ENCODE measurements around the gene SPX.

Gene SPX

GRCh38 chr12:21566223-21566906 is 40.3 kb downstream of the SPX start:
- no peak for TF ChIP-seq CTCF (IDR thresholded peaks at IDR 0.05; ENCODE audit: insufficient read depth, low read length, missing control alignments)
- POLR2A ChIA-PET = no interaction called here
- H3K4me3 ChIP-seq (ENCODE audit: low read depth, low read length) = no peak overlapping the region
- CTCF ChIA-PET = no interaction called here
- DNase-seq (ENCODE audit: low read depth, low spot score) = no peak

- no peak for TF ChIP-seq CTCF (IDR thresholded peaks at IDR 0.05; ENCODE audit: insufficient read depth, low read length, missing control alignments)
- POLR2A ChIA-PET = no interaction called here
- H3K4me3 ChIP-seq (ENCODE audit: low read depth, low read length) = no peak overlapping the region
- CTCF ChIA-PET = no interaction called here
- no peak for DNase-seq (ENCODE audit: low read depth, low spot score)
Observed at GRCh38 chr12:21566907-21567394, 40.9 kb downstream of the SPX start.

- POLR2A ChIA-PET = no interaction called here
- TF ChIP-seq CTCF (IDR thresholded peaks at IDR 0.05; ENCODE audit: insufficient read depth, low read length, missing control alignments) = no peak
- CTCF ChIA-PET = no interaction called here
- H3K4me3 ChIP-seq (ENCODE audit: low read depth, low read length) = no peak overlapping the region
- no peak for DNase-seq (ENCODE audit: low read depth, low spot score)
Observed at GRCh38 chr12:21568115-21568514, 42.0 kb downstream of the SPX start.

GRCh38 chr12:21571046-21571445 is 45.0 kb downstream of the SPX start:
- ChIA-PET CTCF (no interaction called here), POLR2A (no interaction called here)
- no peak overlapping the region for H3K4me3 ChIP-seq (ENCODE audit: low read depth, low read length)
- no peak for DNase-seq (ENCODE audit: low read depth, low spot score)
- no peak for TF ChIP-seq CTCF (IDR thresholded peaks at IDR 0.05; ENCODE audit: insufficient read depth, low read length, missing control alignments)

- ChIA-PET CTCF (no interaction called here), POLR2A (no interaction called here)
- no peak overlapping the region for H3K4me3 ChIP-seq (ENCODE audit: low read depth, low read length)
- no peak for DNase-seq (ENCODE audit: low read depth, low spot score)
- no peak for TF ChIP-seq CTCF (IDR thresholded peaks at IDR 0.05; ENCODE audit: insufficient read depth, low read length, missing control alignments)
Observed at GRCh38 chr12:21573733-21574358, 47.8 kb downstream of the SPX start.

- ChIA-PET POLR2A (no interaction called here), CTCF (no interaction called here)
- no peak for DNase-seq (ENCODE audit: low read depth, low spot score)
- no peak overlapping the region for H3K4me3 ChIP-seq (ENCODE audit: low read depth, low read length)
- no peak for TF ChIP-seq CTCF (IDR thresholded peaks at IDR 0.05; ENCODE audit: insufficient read depth, low read length, missing control alignments)
Observed at GRCh38 chr12:21576431-21576830, 50.3 kb downstream of the SPX start.
